ENCODE results near the gene CEP350.
"Not testable (repeated sequence)": the region's sequence is repeated elsewhere in the genome, so short reads cannot be mapped to it uniquely, and the experiment has no call there.

CEP350 gene

GRCh38 chr1:179995576-179995975 lies 41.0 kb downstream of the CEP350 start:
- TF ChIP-seq, protein P1, sequence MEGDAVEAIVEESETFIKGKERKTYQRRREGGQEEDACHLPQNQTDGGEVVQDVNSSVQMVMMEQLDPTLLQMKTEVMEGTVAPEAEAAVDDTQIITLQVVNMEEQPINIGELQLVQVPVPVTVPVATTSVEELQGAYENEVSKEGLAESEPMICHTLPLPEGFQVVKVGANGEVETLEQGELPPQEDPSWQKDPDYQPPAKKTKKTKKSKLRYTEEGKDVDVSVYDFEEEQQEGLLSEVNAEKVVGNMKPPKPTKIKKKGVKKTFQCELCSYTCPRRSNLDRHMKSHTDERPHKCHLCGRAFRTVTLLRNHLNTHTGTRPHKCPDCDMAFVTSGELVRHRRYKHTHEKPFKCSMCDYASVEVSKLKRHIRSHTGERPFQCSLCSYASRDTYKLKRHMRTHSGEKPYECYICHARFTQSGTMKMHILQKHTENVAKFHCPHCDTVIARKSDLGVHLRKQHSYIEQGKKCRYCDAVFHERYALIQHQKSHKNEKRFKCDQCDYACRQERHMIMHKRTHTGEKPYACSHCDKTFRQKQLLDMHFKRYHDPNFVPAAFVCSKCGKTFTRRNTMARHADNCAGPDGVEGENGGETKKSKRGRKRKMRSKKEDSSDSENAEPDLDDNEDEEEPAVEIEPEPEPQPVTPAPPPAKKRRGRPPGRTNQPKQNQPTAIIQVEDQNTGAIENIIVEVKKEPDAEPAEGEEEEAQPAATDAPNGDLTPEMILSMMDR (IDR thresholded peaks at IDR 0.05; ENCODE audit: low read depth, low read length), result no peak
- no peak overlapping the region for H3K4me3 ChIP-seq (ENCODE audit: low read depth, low read length)

DNA sequence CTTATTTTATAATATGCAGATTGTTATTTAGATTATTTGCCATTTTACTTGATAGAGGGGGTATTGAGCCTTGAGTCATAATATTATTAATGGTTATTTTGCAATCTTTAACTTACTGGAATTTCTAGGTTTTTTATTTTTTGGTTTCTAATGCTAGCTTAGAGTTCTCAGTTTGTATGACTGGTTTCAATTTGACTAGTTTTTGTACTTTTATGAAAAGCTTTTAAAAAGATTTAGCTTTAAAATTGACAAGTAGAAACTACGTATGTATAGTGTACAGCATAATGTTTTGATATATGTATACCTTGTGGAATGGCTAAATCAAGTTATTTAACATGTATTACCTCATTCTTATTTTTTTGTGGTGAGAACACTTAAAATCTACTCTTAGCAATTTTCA lies 41.5 kb downstream of the CEP350 start:
- H3K4me3 ChIP-seq (ENCODE audit: low read depth, low read length), result no peak overlapping the region
- TF ChIP-seq, protein P1 (IDR thresholded peaks at IDR 0.05; ENCODE audit: low read depth, low read length), result no peak

- TF ChIP-seq, protein P1 (IDR thresholded peaks at IDR 0.05; ENCODE audit: low read depth, low read length), result no peak
- no peak overlapping the region for H3K4me3 ChIP-seq (ENCODE audit: low read depth, low read length)
Observed at GRCh38 chr1:180000575-180000974, 46.0 kb downstream of the CEP350 start.

DNA sequence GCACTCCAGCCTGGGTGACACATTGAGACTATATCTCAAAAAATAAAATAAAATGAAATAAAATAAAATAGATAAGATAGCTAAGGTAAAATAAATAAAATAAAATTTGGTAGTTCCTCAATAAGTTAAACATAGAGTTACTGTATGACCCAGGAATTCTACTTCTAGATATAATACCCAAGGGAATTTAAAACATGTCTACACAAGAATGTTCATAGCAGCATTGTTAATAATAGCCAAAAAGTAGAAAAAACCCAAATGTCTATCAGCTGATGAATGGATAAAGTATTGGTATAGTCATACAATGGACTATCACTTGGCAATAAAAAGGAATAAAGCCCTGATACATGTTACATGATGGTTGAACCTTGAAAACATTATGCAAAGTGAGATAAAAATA lies 47.8 kb downstream of the CEP350 start:
- TF ChIP-seq, protein P1 (IDR thresholded peaks at IDR 0.05; ENCODE audit: low read depth, low read length), result no peak
- H3K4me3 ChIP-seq (ENCODE audit: low read depth, low read length), result no peak overlapping the region

DNA sequence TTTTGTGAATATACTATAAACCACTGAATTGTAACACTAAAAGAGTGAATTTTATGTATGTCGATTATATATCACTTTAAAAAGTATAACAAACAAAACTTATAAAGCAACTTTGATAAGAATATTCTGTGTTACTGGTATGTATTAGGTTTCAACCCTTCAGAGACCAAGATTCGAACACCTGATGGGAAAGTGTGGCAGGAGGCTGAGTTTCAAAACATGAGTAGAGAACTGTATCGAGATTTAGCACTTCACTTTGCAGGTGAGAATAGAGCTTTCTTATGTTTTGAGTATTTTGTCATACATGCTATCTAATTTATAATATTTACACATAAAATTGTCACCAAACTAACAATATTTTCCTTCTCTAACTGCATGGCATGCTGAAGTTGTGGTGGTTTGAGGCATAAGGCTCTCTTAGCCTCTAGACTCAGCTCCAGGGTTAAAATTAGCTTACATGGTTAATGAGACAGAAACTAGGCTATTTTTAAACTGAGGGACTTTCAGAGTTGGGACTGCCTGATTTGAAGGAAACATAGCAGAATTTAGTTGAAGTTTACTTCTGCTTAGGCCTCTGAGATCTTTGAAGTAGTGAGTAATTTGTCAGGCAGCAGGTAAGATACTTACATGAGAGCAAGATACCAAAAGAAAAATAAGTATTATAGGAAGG lies 48.6 kb downstream of the CEP350 start:
- TF ChIP-seq, protein P1 (IDR thresholded peaks at IDR 0.05; ENCODE audit: low read depth, low read length), result no peak
- H3K4me3 ChIP-seq (ENCODE audit: low read depth, low read length), result no peak overlapping the region

GRCh38 chr1:180006762-180007161 lies 52.2 kb downstream of the CEP350 start:
- H3K4me3 ChIP-seq (ENCODE audit: low read depth, low read length), result not testable (repeated sequence)

- TF ChIP-seq, protein P1 (IDR thresholded peaks at IDR 0.05; ENCODE audit: low read depth, low read length), result no peak
- no peak overlapping the region for H3K4me3 ChIP-seq (ENCODE audit: low read depth, low read length)
Observed at GRCh38 chr1:180020017-180020416, 65.4 kb downstream of the CEP350 start.

- TF ChIP-seq, protein P1 (IDR thresholded peaks at IDR 0.05; ENCODE audit: low read depth, low read length), result no peak
- no peak overlapping the region for H3K4me3 ChIP-seq (ENCODE audit: low read depth, low read length)
Observed at GRCh38 chr1:180026556-180026955, 71.9 kb downstream of the CEP350 start.
